CD4-positive, alpha-beta T cell treated with Interleukin-6 at 100 ng/mL for 8 hours (primary cell): Measurements from ENCODE around the gene RAPSN.

Source experiments
- DNase-seq: peaks from one replicate; pipeline ENCODE4 v3.0.0-alpha.2; 2020; ENCODE audit warnings: mixed read lengths, low spot score

RAPSN gene

GRCh38 chr11:47466201-47466600 is 17.3 kb upstream of the RAPSN start:
- DNase-seq, result no peak

GRCh38 chr11:47464483-47464882 is 15.5 kb upstream of the RAPSN start:
- no peak for DNase-seq

- no peak for DNase-seq
Measured at GRCh38 chr11:47461876-47462275, 12.9 kb upstream of the RAPSN start.

- no peak for DNase-seq
Measured at GRCh38 chr11:47460571-47461235, 11.8 kb upstream of the RAPSN start.

GRCh38 chr11:47454258-47454671 is 5.3 kb upstream of the RAPSN start:
- peak; percentile 69 for DNase-seq

- DNase-seq, result no peak
Measured at GRCh38 chr11:47453365-47453764, 4.4 kb upstream of the RAPSN start.

GRCh38 chr11:47451990-47452389 is 3.1 kb upstream of the RAPSN start:
- DNase-seq, result no peak

GRCh38 chr11:47451436-47451835 is 2.5 kb upstream of the RAPSN start:
- no peak for DNase-seq

GRCh38 chr11:47449541-47449940 is 605 bp upstream of the RAPSN start:
- no peak for DNase-seq

GRCh38 chr11:47447906-47448305 is 1.0 kb downstream of the RAPSN start:
- DNase-seq, result no peak

GRCh38 chr11:47446833-47447232 is 2.1 kb downstream of the RAPSN start:
- DNase-seq, result no peak

- no peak for DNase-seq
Measured at GRCh38 chr11:47445840-47446239, 3.1 kb downstream of the RAPSN start.

GRCh38 chr11:47443817-47444216 is 5.1 kb downstream of the RAPSN start:
- no peak for DNase-seq

GRCh38 chr11:47443028-47443700 is 5.8 kb downstream of the RAPSN start:
- no peak for DNase-seq

- DNase-seq, result no peak
Measured at GRCh38 chr11:47442514-47442913, 6.4 kb downstream of the RAPSN start.

GRCh38 chr11:47441421-47441820 is 7.5 kb downstream of the RAPSN start:
- no peak for DNase-seq

- DNase-seq, result no peak
Measured at GRCh38 chr11:47440054-47440476, 8.9 kb downstream of the RAPSN start.

- DNase-seq, result no peak
Measured at GRCh38 chr11:47438721-47439120, 10.2 kb downstream of the RAPSN start.

- no peak for DNase-seq
Measured at GRCh38 chr11:47437746-47438418, 11.1 kb downstream of the RAPSN start.

- no peak for DNase-seq
Measured at GRCh38 chr11:47437218-47437745, 11.7 kb downstream of the RAPSN start.

- DNase-seq, result no peak
Measured at GRCh38 chr11:47436726-47437125, 12.2 kb downstream of the RAPSN start.

- no peak for DNase-seq
Measured at GRCh38 chr11:47435687-47436086, 13.2 kb downstream of the RAPSN start.
